Activated CD4-positive, alpha-beta T cell treated with anti-CD3 and anti-CD28 coated beads, Interleukin-2, Interleukin-6, amounts not matched to agents 100 ng/mL and 50 ng/mL, durations not matched to agents 16 hours and 8 hours (primary cell): Measurements from ENCODE around the gene CPLX4.
A peak's percentile ranks its signal among the peaks of the same experiment; 100 is the strongest.

Experiments used
- DNase-seq: peaks from one replicate; pipeline ENCODE4 v3.0.0-alpha.2; 2020

Gene CPLX4, protein sequence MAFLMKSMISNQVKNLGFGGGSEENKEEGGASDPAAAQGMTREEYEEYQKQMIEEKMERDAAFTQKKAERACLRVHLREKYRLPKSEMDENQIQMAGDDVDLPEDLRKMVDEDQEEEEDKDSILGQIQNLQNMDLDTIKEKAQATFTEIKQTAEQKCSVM

DNA sequence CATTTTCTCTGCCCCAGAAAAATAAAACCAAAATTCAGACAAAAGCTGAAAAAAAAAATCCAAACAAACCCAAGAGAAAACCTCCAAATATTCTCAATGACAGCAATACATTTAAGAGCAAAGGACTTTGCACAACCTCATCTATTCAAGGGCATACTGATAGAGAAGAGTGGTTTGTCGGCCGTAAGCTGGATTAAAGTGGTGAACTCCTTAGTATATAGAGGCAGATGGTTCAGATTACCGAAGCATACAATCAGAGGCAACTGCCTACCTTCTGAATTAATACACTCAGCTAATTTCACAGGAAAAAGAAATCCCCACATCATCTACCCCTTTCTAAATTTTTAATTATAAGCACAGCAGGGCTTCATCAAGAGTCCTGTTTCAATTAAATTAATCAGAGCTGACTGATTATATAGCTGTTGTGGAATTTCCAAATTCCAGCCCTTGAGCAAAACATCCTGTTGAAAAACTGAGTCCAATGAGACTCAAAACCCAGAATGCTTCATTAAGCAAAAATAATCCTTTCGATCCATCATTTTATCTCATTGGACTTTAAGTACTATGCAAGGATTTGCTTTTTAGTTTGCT, at the start of gene CPLX4:
CPLX4 (minus strand) TSS at position 190 of the 591 bp plus-strand sequence; CDS start at position 3, 187 bp downstream.
- DNase-seq: no peak

DNA sequence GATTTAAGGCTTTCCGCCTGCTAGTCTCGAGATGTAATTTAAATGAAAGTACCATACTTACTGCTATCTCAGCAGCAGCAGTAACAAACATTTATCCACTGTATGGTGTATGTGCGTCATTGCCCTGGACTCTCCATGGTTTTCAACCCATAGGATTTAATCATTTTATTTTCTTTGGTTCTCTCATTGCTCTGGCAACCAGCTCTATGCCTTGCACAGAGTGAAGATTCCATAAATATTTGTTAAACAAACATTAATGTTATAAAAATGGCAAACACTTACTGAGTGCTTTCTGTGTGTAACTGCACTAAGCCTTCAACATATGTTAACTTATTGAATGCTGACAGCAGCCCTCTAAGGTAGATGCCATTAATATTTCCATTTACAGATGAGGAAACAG, 41.9 kb upstream of the CPLX4 start:
- no peak for DNase-seq

DNA sequence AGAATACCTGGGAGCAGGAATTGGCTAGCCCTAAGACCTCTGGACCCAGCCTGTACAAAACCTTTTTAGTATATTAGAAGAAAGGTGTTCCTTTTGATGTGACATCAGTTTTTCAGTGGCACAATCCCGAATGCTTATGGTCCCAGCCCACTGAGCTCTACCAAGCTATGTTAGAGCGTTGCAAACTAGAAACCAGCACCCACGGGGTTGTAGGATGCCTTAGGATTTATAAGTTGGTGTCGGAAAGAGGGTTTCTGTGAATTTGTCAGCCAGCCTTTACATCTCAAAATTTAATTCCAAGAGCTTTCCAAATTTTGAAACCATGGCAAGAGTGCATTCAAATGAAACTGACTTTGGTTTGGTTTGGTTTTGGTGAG, 41.1 kb upstream of the CPLX4 start:
- no peak for DNase-seq

DNA sequence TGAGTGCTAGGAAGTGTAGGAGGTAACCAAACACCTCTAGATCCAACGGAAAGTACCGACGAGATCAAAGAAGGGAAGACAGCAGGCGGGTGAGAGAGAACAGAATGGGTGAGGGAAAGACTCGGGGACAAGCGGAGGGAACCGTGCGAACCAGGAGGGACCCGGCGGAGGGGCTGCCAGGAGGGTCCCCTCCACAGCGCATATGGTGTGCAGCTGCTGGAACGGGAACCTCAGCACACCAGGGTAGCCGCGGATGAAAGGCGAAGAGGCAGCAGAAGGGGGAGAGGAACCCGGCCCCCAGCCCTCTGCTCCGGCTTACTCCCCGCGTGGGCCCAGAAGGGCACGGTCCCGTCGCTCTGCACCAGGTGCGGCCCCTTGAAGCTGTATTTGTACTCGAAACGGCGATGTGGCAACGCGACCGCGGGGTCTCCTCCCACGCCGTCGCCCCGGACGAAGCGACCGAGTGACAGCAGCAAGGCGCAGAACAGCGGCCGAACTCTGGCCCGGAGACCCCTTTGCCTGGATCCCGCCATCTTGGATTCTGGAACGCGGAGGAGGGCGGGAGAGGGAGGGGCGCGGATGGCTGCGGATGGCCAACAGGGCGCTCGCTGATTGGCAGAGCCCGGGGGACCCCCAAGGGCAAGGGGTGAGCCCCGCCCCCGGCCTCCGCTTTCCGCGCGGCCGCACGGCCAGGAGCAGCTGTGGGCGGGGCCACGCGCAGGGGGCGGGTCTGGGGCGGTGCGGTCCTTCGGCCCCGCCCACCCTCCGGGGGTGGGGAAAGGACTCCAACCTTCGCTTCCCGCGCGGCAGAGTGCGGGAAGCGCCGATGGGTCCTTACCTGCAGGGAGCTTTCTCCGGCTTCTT, 40.5 kb upstream of the CPLX4 start, which contains the start of gene LMAN1:
LMAN1 (minus strand) TSS at position 554 of the 864 bp plus-strand sequence; CDS start at position 533, 21 bp downstream.
- peak; percentile 97 for DNase-seq

DNA sequence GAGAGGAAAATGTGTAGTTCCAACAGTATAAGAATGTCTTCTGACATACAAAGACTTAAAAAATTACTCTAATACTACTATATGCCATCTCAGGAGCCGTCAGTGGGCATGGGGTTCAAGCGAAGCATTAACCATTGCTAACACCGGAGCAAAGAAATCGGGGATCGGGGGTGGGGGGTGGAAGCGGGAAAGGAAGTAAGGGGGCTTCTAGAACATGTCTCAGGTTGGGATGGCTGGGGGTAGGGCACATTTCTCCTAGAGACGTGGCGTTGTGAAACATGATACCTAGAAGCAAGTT, 39.9 kb upstream of the CPLX4 start:
- DNase-seq: no peak

DNA sequence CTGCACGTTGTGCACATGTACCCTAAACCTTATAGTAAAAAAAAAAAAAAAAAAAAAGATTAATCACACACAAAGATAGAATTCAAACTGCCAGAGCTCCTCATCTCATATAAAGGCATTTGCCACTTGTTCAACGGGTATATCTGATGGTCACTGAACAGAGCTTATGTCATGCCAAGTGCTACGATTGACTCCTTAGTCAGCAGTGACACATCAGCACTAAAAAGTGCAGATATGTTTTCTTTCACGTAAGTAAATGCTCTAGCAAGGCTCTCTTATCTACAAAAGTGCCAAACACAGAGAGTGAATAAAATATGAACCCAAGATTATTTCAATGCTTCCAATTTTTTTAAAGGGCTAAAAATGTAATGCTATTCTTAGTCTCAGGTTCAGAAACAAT, 39.5 kb upstream of the CPLX4 start:
- DNase-seq: peak; percentile 43

DNA sequence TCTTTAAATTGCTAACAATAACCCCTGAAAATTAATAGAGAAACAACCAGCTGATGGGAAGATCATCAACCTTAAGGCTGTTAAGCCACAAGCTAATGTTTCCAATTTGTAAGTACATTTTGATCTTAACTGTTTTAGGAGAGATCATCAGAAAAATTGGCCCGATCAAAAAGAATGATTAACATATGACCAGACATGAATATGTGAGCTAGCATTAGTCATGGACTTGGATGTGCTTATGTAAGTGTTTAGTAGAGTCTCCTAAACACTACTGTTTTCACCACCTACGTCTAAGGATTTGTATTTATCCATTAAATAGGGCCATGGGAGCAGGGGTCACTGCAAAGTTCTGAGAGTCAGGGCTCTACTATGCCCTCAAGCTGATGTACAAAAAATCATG, 36.3 kb upstream of the CPLX4 start:
- DNase-seq: no peak

DNA sequence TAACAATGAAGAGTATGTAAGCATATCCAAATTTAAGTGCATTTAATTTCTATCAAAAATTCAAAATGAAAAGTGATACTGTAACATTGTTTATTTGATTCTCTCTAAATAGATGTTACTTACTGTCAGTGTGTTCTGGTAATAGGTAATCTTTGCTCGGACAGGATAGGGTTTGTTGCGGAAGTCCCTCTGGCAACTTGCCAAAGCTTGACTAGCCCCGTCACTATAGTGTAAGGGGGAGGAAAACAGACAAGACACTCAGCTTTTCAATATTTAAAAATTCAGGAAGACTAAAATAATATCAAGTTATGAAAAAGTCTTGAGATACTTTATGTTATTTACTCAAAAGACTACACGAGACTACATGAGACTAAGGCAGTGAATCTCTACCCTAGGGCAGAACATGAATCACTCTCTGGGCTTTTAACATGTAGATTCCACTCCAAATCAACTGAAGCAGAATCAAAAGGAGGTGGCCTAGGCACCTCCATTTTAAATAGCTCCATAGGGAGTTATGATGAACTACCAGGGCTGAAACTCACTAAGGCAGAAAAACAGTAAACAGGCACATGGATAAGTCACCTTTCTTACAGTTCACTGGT, 34.7 kb upstream of the CPLX4 start:
- DNase-seq: no peak

DNA sequence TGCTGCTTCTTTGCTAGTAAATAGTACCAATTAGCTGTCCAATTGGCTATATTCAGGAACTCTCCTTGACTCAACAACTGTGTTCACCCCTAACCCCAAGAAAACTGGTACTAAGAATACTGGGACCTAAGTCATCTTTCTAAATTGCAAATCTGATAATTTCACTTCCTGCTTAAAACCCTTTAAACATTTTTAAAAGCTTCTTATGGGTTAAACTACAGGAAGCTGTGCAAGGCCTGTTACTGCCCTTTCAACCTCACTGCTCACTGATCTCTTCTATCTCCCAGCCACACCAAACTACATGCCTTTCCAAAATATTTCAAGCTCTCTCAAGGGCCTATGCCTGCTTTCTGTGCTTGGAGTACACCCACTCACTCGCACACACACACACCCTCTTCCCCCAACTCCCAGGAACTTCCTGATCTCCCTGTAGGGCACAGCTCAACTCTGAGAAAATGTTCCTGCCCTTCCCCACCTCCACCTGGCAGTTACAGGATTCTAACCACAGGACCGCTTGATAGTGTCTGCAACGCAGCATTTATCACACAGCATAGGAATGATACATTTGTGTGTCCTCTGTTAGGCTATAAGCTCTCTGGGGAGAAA, 33.9 kb upstream of the CPLX4 start:
- peak; percentile 23 for DNase-seq

DNA sequence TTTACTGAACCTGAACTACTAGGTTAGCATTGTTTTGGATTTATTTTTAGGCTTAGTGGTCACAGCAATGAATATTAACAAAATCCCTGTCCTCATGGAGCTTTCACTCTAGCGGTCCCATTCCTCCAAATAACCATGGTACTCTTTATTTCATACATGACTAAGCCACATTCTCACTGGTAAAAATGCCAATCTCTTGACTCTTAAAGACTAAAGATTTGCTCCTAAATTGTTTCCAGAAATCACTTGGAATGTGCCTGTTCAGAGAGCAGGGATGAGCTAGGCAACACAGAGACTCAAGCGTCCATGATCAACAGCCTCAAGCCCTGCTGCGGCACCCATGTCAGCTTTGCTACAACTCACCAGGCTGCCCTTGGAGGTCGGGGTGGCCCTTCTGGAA, 27.1 kb upstream of the CPLX4 start:
- DNase-seq: no peak

DNA sequence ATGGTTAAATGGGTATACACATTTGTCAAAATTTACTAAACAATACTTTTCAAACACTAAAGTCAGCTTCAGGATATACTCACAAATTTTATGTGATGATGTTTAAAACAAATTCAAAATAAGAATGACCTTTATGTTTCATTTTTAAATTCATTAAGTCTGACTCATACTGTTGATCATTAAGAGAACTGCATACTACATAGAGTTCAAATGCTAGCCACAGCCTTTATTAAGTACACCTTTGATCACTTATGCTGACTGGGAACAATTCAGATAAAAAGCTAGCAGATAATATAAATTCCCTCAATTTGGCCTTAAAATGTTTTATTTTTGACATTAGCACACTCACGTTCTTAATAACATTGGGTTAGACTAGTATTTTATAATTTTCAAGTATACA, 26.5 kb upstream of the CPLX4 start:
- DNase-seq: no peak

DNA sequence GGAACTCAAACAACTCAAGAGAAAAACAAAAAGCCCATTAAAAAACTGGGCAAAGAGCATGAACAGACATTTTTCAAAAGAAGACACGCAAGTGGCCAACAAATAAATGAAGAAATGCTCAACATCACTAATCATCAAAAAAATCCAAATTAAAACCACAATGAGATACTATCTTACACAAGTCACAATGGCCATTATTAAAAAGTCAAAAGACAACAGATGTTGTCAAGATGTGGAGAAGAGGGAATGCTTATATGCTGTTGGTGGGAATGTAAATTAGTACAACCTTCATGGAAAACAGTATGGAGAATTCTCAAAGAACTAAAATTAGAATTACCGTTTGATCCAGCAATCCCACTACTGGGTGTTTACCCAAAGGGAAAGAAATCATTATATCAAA, 25.5 kb upstream of the CPLX4 start:
- no peak for DNase-seq

DNA sequence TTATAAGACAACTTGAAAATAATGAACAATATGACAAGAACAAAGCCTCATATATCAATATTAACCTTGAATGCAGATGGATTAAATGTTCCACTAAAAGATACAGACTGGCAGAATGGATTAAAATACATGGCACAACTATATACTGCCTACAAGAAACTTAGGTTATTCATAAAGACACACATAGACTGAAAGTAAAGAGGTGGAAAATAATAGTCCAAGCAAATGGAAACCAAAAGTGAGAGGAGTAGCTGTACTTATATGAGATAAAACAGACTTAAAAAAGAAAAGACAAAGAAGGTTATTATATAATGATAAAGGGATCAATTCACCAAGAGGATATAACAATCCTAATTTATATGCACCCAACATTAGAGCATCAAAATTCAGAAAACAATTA, 22.4 kb upstream of the CPLX4 start:
- peak; percentile 29 for DNase-seq

DNA sequence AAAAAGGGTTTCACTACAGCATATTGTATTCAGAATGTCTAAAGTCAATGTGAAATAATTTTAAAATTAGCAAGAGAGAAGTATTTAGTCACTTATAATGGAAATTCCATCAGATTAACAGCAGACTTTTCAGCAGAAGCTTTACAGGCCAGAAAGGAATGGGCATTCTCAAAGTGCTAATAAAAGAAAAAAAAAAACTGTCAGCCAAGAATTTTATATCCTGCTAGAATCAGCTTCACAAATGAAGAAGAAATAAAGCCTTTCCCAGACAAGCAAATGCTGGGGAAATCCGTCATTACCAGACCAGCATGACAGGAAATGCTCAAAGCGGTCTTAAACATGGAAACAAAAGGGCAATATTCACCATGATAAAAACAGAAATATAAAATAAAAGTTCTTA, 21.9 kb upstream of the CPLX4 start:
- no peak for DNase-seq

DNA sequence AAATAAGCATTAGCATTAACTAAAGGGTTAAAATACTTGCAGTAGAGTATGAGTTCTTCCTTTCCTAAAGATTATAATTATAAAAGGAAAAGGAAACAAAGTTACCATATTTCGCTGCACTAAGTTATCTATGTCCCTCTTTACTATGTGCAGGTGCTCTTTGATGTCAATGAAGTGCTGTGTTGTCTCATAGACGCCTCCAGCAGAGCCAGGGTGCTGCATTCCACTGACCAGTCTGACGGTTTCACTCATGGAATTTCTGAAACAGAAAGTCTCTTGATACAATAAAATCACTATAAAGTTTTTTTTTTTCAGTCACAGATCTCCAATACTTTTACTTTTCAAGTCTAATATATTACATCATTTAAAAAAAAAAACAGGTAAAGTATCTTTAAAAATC, 14.5 kb upstream of the CPLX4 start:
- no peak for DNase-seq

DNA sequence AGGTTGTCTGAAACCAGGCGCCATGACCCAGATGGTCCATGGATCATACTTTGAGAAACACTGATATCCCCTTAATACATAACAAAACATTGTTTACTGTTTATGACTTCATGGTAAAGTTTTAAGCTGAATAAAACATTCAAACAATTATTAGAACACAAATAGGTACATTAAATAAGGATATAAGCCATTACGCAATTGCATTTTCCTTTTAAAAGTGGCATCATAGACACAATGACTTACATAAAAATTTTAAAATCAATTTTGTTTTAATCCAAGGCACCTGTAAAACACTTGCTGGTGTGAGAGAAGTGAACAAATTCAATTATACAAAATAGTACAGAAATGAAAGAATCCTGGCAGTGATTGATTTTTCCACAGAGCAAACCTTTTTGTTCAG, 10.2 kb upstream of the CPLX4 start:
- DNase-seq: no peak

DNA sequence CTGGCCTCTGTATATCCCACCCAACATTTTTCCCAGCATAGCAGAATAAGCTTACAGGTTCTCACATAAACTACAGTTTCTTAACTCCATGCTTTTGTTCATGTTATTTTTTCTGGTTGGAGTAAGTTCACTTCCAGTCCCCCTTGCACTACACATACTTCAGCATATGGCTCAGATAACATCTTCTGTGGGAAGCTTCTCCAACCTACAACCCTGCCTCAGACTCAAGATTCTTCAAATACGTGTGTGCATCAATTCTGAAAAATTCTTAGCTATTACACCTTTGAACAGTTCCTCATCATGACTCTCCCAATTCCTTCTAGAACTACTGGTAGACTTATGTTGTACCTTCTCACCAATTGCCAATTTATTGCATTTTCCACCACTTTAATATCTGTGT, 7.5 kb upstream of the CPLX4 start:
- DNase-seq: no peak

DNA sequence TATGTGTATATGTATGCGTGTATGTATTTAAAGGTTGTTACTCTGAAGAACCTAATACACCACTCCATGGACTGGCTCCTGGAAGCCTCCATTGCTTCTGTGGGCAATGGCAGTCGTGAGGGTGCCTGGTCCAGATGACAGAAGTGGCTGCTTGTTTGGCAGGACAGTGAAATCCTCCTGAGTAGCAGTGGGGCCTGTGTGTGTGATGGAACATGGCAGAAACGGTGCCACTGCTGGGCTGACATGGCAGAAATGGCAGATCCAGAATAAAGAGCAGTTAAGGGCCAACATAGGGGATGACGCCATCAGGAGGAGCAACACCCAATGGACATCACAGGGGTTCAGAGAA, 6.1 kb upstream of the CPLX4 start:
- DNase-seq: no peak

DNA sequence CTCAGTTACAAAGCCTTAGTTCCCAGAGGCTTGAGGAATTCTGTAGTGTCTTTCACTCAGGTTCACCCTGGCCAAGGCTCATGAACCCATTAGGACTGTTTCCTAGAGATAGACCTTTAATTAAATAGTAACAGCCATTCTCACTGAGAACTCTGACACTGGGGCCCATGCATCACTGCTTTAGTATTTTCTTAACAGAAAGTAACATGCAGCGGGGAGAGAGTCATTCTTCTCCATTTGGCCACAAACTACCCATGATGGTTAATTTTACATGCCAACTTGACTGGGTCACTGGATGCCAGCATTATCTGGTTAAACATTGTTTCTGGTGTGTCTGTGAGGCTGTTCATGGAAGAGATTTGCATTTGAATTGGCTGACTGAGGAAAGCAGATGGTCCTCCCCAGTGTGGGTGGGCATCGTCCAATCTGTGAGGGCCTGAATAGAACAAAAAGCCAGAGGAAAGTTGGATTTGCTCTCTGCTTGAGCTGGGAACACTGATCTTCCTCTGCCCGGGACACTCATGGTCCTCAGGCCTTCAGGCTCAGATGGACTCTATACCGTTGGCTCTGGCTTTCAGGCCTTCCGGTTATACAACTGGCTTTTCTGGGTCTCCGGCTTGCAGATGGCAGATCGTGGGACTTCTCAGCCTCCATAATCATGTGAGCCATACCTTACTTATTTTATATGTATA, 5.6 kb upstream of the CPLX4 start:
- no peak for DNase-seq

DNA sequence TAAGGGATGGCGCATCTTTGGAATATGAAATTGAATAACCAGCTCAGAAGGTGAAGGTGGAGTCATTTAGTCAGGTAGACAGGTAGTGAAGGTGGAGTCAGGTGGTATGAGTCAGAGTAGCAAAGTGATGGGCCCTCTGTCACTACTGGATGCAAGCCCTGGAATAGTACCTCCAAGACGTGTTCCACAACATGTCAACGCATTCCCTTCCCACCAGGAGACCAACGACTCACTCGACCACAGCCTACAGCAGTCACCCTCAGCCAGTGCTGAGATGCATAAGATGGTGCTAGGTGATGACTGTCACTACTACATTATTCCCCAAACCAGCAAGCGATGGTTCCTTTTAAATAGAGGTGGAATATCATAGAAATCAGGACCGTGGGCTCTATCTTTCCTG, 6.8 kb downstream of the CPLX4 start:
- DNase-seq: no peak

DNA sequence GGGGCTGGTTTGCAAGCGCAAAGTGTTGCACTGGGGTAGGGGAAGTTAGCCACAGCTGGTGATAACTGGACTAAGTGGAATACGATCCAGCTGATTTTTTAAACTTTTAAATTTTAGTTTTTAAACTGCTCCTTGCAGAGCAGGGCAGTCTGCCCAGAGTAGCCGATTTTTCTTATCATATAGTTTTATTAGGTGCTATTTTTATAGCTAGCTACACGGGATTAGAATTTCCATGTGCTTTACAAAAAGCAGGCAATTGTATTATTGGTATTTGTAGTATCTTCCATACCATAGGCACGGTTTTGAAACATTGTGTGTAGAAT, 9.6 kb downstream of the CPLX4 start:
- DNase-seq: no peak

DNA sequence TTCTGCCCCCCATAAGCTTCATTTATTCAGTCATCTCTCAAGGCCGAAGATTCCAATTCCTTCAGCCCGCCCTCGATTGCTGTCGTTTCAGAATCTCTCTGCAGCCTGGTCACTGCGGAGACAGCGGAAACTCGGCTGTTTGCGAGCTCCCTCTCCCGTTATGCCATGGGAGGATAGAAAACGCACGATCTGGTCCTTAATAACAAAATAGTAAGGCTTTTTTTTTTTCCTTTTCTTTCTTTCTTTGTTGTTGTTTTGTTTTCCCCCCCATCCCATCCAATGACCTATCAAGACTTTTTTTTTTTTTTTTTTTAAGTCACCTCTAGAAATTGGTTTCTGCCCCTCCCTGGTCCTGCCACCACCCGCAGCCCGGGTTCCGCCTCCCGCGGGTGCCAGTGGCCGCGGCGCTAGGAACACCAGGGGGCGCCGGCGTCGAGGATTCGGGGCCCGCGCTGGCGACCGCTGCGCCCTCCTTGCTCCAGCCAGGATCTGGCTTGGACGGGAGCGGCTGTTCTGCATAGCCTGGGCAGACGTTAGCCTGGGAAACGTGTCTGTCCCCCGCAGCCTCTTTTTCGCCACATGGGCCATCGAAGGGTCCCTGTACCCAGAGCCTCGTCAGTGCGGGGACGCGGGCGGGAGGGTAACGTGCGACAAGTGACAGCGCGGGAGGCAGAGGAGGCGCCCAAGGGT, 10.1 kb downstream of the CPLX4 start:
- peak; percentile 77 for DNase-seq

DNA sequence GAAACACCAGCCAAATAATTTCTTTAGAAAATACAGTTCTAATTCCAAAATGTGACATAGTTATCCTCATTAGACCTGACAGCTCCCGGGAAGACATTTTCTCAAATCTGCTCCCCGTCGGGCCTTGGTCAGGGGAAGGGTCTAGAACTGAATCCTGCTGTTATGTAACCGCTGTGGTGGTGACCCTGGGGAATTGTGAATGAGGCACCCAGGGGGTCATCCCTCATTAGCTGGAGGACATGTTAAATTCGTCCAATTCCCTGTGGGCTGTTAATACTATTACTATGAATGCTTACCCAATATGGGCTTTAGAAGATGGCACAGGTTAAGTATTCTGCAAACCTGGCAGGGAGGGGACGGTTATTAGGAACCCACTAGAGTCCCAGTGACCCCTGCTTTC, 11.8 kb downstream of the CPLX4 start:
- no peak for DNase-seq
